Adrenal gland (tissue), 5 donors: Measurements from ENCODE around the gene COL23A1.

Experiments used
- CTCF ChIP-seq, 6 experiments: fragments of 450-650 bp in 4 of 6; fragments of 200-600 bp in 2 of 6; sonication (generic) in 1 of 6; IDR thresholded peaks; 1 replicate in 5 of 6; 2 replicates in 1 of 6; pipeline versions ENCODE4 v1.5.1 to v1.8.0; 2016 to 2021; ENCODE audit warnings: antibody characterized with exemption in 6 of 6, mild to moderate bottlenecking in 2 of 6, moderate library complexity in 1 of 6
- POLR2A ChIP-seq, 2 donors: fragments of 450-650 bp; IDR thresholded peaks; one replicate each; pipeline ENCODE4 v1.6.1; 2017; ENCODE audit warnings: antibody characterized with exemption in 2 of 2, mild to moderate bottlenecking in 2 of 2, moderate library complexity in 1 of 2
- donor health status: DM: no; HTN: no; CAD: no.

- TF ChIP-seq CTCF (IDR thresholded peaks at IDR 0.05) (no peak), POLR2A (IDR thresholded peaks at IDR 0.05) (no peak)
Measured at GRCh38 chr5:178531786-178532185, 58.4 kb downstream of the COL23A1 start.
